Fibroblast of pulmonary artery (primary cell): Measurements from ENCODE around the gene SLC12A1.

Source experiments
- DNase-seq: peaks from one replicate; pipeline ENCODE4 v3.0.0-alpha.2; 2010; ENCODE audit warnings: low read depth
- H3K4me3 ChIP-seq: replicated peaks from 2 replicates; pipeline ENCODE4 v1.5.1; 2011; ENCODE audit warnings: low read depth, mild to moderate bottlenecking, control low read depth, low read length, moderate library complexity
- TF ChIP-seq, protein P1 (sequence below): IDR thresholded peaks from 2 replicates; pipeline ENCODE4 v1.5.1; 2011; ENCODE audit warnings: mild to moderate bottlenecking, control low read depth, low read length, inconsistent platforms; ENCODE audit errors: missing control alignments

The SLC12A1 gene

DNA sequence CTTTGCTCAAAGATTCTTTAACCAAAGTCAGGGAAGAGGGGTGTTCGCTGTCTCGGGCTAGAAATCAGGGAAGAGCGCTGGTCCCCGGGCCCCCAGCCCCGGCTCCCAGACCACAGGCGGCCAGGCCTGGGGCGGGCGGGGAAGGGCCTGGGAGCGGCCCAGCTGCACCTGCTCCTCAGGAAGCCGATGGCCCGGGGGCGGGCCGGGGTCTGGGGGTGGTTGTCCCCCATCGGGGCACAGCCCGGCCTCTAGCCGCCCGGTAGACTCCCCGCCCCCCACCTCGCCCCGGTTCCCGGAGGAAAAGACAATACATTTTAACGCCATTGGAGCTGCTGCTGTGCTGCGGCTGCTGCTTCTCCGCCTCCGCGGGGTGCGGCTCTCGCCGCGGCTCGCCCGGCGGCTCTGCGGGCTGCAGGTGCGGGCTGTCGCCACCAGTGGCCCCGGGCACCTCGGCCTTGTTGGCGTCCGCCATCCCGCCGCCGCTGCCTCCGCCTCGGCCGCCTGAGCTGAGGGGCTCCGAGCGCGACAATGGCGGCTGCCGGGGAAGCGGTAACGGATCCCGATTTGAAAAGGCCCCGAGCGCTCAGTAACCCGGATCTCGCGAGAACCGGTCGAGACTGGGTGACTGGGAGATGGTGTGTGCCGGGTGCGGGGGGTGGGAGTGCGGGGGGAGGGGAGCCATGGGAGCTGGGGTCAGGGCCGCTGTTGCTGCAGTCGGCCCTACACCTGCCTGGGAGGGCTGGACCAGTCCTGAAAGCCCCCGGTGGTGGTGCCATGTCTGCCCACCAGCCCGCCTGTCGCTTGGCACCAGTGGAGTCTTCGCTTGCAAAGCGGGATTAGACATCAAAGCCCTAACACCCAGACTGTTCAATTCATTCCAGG lies 28.1 kb upstream of the SLC12A1 start, which contains the start of gene MYEF2:
MYEF2 (minus strand) TSS at position 530 of the 882 bp plus-strand sequence; CDS start at position 472, 58 bp downstream.
- H3K4me3 ChIP-seq: peak within 1 kb of the TSS; percentile 51
- peak; percentile 48 for DNase-seq
- TF ChIP-seq, protein P1, sequence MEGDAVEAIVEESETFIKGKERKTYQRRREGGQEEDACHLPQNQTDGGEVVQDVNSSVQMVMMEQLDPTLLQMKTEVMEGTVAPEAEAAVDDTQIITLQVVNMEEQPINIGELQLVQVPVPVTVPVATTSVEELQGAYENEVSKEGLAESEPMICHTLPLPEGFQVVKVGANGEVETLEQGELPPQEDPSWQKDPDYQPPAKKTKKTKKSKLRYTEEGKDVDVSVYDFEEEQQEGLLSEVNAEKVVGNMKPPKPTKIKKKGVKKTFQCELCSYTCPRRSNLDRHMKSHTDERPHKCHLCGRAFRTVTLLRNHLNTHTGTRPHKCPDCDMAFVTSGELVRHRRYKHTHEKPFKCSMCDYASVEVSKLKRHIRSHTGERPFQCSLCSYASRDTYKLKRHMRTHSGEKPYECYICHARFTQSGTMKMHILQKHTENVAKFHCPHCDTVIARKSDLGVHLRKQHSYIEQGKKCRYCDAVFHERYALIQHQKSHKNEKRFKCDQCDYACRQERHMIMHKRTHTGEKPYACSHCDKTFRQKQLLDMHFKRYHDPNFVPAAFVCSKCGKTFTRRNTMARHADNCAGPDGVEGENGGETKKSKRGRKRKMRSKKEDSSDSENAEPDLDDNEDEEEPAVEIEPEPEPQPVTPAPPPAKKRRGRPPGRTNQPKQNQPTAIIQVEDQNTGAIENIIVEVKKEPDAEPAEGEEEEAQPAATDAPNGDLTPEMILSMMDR: no peak

DNA sequence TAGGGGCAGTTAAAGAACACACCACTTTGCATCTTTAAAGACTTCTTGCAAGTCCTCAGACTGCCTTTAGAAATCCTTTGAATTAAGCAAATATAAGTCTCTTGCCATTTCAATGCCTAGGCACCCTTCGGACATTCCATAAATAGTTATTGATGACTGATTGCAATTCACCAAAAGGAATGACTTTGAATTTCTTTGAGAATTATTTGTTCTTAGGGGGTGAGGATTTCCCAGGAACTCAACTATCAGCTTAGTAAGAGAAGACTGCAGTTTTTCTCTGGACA lies 27.5 kb upstream of the SLC12A1 start:
- peak overlapping the region; percentile 51 for H3K4me3 ChIP-seq
- no peak for DNase-seq
- TF ChIP-seq, protein P1: no peak

DNA sequence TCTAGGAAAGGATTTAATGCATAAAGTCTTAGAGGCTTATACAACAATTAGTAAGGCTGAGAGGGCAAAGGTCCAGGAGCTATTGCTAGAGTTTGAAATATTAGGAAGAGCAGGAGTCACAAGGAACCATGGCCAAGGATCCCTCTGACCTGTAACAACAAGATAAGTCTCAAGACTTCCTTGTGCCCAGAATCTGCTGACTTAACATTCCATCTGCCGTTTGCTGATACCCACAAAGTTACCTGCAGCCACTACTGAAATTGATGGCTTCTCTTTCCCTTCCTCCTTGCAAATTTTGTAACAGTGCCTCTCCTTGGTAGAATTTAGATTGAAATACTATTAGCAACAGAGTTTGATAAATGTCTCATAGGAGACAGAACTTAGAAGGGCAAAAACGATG lies 23.4 kb upstream of the SLC12A1 start:
- H3K4me3 ChIP-seq: no peak overlapping the region
- no peak for DNase-seq
- TF ChIP-seq, protein P1: no peak

DNA sequence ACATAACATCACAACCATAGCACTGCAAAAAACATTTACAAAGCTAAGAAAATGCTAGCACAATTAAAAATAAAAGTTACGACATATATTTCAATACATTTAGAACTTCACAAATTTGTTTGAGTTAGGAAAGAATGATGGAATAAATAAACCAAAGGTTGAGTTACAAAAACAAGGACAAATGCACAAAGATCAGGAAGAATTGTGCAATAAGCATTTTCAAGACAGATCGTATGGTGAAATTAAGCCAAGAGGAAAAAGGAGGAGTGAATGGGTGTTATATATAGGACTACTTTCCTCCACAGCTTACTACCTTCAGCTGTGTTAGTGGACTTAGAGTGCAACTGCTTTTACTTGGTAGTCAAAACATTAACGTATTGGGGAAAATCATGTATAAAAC lies 20.6 kb upstream of the SLC12A1 start:
- no peak overlapping the region for H3K4me3 ChIP-seq
- peak; percentile 6 for DNase-seq
- TF ChIP-seq, protein P1: no peak

DNA sequence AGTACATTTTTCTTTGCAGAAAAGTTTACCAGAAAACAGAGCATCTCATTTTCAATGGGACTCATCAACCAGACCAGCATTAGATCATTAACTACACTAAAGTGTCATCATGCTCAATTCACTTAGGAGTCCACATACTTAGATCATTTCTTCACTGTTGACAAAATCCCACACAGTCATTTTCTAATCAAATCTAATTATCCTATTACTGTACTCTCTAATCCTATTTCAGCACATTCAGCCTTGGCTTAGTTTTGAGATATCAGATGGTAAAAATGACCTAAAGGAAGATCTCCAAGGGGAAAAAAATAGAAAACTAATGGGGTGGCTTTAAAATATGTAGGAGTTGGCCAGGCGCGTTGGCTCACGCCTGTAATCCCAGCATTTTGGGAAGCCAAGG lies 19.8 kb upstream of the SLC12A1 start:
- no peak for DNase-seq
- no peak overlapping the region for H3K4me3 ChIP-seq
- TF ChIP-seq, protein P1: no peak

DNA sequence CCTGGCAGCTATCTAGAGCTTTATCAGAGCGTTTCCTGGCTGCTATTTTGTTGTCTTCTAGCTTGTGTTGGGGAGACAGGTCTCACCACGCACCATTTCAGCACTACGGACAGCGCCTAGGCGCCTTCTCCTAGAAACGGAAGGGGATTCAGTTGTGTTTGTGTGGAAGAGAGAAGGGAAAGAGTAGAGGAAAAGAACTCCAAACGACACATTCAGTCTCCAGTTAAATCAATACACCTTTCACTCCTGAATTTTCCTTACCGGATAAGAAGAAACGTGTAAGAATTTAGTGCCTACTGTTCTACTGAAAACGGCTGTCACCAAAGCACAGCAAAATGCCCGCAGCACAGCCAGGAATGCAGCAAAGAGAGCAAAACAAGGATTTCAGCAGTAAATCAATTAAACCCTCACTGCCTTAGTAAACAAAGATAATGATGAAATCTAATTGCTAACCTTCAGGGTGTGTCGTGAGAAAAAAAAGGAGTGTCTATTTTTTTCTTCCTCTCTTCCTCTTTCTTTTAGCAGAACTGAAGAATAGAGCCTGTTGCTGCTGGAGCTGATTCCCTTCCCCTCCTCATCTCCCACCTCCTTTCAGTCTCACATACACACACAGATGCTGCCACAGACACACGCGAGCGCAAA lies 15.0 kb upstream of the SLC12A1 start:
- peak; percentile 78 for DNase-seq
- no peak overlapping the region for H3K4me3 ChIP-seq
- TF ChIP-seq, protein P1: no peak
